HG02588 (cell line): ENCODE measurements around the gene SPR.
"Not testable (repeated sequence)": the region's sequence is repeated elsewhere in the genome, so short reads cannot be mapped to it uniquely, and the experiment has no call there.

Experiments
- ATAC-seq: cut with Tn5 transposase; IDR thresholded peaks from one replicate; pipeline ENCODE4 v1.9.1; 2021; ENCODE audit warnings: mild to moderate bottlenecking, moderate library complexity; ENCODE audit not compliant: unreplicated experiment

SPR gene

DNA sequence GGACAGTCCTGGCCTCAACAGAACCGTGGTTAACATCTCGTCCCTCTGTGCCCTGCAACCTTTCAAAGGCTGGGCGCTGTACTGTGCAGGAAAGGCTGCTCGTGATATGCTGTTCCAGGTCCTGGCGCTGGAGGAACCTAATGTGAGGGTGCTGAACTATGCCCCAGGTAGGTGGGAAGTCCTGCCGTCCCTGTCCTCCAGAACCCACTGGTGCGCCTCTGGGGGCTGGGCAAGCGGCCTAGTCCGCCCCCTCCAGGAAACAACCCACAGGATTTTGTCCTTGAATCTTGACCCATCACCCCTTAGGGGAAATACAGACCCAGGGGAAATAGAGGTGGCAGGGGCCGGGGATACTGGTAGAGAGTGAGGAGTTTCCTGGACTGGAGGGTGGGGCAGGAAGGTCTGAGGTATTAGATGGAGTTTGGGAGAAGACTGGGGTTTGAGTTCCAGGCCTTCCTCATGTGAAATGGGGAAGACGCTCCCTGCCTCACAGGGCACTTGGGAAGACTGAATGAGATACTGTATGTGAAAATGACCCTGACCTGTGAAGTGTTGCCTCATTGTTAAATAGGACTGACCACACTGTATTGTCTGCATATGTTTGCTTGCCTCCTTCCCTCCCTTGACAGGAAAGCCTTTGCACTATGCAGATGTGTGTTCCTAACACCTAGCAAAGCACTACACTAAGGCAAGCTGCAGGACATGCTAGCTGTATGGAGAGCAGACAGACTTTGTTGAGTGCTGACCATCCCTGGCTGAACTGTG, 1.4 kb downstream of the SPR start:
- no peak for ATAC-seq

DNA sequence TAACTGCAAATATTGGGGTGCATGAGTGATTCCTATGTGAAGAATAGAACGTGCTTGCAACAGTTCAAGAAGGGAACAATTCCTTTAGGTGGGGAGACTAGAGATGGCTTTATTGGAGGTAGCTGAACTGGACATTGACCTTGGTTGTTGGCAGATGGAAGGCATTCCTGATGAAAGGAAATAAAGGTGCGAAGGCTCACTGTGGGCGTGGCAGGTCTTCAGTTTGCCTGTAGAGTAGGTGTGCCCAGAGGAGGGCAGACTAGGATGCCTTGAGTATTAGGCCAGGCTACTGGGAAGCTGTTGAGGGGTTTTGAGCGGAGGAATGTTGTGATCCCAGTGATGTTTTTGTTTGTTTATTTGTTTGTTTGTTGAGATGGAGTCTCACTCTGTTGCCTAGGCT, 2.8 kb downstream of the SPR start:
- ATAC-seq: no peak

DNA sequence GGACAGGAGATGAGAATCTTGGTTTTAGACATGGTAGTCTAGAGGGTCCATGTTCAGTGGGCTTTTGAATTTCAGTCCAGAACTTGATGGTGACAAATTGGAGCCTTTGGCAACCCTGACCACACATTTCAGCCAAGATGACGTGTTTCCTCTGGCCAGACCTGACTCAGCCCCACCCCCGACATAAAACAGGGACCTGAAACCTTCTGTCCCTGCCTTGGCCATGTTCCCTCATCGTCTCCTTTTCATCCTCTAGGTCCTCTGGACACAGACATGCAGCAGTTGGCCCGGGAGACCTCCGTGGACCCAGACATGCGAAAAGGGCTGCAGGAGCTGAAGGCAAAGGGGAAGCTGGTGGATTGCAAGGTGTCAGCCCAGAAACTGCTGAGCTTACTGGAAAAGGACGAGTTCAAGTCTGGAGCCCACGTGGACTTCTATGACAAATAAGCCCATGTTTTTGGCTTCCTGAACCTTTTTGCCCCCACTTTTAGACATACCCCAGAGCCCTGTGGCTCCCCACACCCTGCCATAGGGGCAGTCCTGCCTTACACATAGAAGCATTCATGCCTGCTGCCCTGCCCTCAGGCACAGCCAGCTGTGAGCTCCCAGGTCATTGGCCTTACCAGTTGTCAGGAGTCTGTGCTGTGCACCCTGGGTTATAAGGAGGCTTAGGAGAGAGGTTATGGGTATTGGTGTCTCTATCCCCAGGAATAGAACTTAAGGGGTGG, 4.0 kb downstream of the SPR start:
- ATAC-seq: no peak

DNA sequence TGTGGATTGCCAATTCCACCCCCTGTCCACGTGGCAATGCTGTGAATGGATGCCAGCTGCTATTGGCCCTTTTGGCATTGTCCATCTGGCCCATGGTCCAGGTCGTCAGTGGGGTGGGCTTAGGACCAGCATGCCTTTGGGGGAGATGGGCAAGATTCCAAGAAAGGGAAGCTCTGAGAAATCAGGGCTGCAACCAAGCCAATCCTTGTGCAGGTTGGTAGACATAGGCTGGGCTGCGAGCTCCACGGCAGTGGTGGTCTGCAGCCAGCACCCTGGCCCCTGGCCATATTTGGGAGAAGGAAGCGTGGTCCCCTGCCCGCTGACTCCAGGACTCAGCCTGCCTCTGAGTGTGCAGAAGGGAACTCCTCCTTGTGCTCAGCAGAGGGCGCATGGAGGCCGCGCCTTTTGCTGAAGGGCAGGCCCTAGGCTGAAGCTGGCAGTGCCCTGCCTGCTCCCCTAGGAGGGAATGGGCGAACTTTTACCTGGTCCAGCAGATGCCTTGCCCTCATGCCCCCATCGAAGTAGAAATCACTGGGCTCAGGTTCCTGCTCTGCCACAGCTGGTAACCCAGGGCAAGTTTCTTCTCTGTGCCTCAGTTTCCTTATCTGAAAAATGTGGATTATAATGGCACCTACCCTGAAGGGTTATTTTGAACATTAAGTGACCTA, 5.4 kb downstream of the SPR start:
- peak; percentile 53 for ATAC-seq

DNA sequence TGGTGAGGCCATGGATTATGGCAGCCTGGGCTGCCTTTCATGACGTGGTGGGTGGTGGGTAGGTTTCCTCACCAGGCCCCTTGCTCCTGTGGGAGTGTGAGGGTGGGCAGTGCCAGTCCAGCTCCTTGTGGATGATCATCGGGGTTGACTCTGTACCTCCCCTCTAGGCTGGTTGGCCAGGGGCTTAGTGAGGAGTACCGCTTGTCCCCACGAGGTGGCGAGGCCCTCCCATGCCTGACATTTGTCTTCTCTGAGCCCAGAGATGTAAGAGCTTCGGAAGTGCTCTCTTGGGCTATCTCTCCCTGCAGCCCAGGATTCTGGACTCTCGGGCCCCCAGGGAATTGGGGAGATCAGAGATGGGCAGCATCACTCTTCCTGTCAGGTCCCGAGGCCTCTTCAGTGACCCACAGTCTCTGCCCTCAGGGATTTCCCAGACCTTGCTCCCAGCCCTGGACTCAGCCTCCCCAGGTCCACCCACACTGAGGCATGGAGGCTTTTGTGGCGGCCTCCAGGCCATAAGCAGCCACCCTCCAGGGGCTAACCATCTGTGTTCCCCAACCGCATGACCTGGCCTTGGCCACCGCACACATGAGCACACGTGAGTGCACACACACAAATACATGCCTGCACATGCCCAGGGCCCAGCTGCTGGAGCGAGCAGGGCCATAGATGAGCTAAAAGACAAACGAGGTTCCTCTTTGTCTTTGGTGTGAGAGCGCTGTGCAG, 6.5 kb downstream of the SPR start:
- peak; percentile 59 for ATAC-seq

DNA sequence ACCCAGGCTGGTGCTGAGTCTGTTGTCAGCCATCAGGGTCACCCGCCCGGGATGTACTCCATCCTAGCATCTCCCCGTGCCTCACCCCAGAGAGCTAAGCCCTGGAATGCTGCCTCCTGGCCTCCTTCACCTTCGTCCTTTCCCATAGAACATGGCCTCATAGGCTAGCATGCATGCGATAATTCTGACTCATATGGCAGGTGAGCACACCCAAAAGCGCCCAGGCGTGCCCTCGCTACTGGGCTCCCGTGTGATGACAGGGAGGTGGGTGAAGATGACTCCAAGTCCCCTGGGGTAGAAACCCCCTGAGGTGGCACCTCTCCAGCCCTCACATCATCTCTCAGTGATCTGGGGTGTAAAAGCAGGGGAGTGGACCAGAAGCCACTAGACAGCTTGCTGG, 7.3 kb downstream of the SPR start:
- no peak for ATAC-seq

DNA sequence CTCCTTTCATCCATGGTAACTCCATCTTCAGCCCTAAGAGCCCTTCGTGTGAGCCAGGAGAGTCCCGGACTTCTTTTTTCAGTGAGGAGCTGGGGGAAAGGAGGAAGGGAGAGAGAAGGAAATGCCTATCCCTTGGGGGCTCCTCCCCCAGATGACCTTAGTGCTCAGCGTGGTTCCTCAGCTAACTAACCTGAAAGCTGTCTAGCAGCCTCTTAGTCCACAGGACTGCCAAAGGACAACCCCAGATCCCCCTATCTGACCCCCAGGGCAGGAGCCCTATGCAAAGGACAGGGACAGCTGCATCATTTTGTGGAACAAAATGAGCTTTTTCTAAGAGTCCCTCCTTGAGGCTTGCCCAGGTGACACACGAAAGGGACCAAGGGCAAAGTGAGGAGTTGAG, 7.9 kb downstream of the SPR start:
- no peak for ATAC-seq

DNA sequence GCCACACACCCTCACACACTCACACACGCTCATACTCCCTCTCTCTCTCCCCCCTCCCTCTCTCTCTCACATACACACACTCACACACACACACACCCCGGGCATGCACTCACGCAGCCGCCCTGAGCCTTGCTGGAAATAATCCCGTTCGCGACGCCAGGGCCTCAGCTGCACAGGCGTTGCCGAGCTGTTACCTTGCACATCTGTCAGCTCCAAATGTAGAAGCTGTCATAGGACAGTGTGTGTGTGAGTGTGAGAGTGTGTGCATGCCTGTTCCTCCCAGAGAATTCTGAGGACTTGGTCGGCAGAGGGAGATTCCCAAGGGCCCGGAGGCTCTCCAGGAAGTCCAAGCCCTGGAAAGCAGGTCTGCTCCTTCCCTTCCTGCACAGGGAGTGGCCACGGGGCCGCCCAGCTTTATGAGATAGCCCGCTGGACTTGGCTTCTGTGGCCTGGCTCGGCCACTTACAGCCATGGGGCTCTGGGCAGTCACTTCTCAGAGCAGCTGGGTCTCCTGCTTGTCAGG, 8.6 kb downstream of the SPR start:
- no peak for ATAC-seq

DNA sequence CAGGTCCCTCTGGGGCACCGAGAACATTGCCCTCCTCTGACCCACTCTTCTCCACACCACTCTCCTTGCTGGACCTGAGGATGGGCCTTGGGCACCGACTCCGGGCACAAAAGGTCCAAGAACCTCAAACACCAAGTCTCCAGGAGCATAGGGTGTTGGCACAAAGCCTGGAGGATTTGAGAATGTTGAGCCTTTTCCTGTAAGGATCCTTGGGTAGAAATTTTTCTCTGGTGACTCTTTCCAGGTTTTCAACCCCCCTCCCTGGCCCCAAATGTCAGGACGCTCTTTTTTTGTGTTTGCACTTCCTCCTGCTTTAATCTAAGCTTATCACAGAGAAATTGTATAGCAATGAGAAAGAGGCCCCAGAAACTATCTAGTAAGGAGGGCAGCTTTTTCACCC, 9.2 kb downstream of the SPR start:
- ATAC-seq: no peak

DNA sequence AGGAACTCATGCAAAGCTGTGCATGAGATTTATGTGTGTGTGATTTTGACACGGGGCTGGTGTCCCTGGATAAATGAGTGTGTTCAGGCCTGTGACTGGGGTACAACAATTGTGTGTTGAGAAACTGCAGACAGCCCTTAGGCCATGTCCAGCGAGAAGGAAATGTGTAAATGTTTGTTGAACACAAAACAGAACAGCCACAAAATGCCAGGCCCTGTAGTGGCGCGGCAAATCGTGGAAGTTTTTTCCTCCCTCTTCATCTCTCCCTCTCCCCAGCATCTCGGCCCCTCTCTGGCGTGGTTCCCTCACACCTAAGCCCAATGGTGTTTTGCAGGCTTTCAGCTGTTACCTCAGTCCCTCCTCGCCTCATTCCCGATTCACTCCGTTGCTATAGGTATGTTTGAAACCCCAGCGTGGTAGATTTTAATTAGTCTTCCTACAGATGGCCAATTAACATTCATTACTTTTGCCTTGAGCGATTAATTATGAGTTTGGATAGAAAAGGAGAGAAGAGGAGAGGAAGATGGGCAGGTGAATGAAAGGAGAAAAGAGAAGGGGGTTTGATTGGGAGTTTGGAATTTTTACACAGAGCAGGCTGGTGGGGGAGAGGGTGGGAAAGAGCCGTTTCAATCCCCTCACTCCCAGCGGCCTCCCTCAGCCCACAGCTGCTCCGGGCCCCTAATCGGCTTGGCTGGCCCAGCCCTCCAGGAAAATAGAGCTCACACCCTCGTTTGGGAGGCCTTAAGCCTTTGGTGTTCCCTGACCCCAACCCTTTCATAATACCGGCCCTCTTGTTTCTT, 10.8 kb downstream of the SPR start:
- no peak for ATAC-seq

DNA sequence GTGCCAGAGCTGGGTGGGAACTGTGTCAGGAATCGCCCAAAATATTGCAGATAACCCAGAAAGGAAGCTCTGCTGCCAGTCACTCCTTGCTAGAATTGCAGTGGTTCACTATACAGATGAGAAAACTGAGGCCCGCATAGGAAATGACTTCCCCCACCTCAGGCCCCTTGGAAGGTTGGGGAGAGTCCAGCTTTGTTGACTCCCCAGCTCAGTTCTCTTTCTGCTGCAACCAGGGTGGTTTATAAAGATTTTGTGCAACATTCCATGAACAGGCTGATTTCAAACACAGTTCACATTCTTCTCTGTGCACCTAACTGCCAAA, 11.3 kb downstream of the SPR start:
- ATAC-seq: no peak

DNA sequence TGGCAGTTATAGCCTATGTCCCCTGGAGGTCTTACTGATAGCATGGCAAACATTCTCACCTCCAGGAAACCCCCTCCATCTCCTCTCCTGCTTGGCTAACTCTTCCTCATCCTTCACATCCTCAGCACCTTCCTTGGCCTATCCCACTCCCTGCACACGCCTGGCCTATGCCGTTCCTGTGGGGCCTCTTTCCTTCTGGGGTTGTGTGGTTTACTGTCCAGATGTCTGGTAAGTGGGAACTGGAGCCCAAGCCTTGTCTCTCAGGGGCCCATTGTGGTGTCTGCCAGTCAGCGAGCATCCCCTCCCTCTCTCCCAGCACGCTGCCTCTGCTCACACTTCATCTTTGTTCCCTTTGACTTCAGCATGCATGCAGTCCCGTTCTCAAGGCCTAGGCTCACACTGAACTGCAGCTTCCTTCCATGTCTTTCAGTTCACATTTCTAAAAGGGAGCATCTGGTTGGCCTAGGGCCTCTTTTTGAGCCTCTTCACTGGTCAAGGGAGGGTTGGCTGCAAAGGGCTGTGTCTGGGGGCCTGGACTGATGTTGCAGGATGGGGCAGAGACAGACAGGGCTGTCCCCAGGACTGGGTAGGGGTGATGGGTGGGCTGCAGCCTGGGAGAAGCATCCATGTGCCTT, 13.1 kb downstream of the SPR start:
- ATAC-seq: no peak

DNA sequence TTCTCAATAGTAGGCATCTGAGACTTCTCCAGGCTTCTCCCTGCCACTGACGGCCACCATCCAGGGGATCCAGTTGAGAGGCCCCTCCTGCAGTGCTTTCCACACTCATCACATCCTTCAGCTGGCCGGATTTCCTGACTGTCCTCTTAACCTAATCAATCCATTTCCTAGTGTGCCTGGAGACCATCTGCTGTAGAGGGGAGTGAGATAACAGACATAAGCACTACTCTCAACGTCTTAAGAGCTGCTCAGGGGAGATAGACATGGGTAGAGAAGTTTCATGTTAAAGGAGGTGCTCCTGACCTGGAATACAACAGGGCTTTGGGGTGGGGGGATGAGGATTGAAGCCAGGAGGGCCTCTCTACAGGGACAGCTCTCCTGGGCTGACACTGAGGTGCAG, 14.2 kb downstream of the SPR start:
- ATAC-seq: no peak

DNA sequence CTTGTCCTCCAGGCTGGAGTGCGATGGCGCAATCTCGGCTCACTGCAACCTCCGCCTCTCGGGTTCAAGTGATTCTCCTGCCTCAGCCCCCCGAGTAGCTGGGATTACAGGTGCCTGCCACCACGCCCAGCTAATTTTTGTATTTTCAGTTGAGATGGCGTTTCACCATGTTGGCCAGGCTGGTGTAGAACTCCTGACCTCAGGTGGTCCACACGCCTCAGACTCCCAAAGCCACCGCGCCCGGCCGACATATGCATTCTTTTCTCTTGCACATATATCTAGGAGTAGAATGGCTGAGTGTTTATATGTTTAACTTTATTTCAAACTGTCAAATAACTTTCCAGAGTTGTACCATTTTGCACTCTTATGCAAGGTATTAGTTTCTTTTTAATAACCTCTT, 20.2 kb downstream of the SPR start:
- not testable (repeated sequence) for ATAC-seq

DNA sequence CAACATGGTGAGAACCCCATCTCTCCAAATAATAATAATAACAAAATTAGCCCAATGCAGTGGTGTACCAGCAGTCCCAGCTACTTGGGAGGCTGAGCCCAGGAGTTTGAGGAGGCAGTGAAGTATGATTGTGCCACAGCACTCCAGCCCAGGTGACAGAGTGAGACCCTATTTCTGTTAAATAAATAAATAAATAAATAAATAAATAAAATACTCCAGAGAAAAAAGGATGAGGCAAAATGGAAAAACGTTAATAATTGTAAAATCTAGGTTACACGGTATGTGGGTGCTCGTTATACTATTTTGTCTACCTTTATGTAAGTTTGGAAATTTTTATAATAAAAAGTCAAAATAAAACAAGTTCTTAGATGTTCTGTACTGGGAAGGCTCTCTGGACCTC, 21.5 kb downstream of the SPR start:
- ATAC-seq: no peak

DNA sequence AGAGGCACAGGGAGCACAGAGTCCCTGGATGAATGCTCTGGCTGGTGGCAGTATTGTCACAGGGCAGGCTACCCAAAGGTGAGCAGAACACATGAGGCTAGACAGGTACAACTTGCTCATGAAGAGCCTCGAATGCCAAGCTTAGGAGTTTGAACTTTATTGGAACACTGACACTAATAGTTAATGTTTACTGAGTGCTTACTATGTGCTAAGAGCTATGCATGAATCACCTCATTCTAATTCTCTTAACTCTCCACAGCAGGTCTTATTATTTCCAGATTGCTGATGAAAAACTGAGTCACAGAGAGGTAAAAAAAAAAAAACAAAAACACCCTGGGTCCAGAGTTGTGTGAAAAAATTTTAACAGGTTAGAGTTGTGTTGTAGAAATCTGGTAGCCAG, 24.0 kb downstream of the SPR start:
- no peak for ATAC-seq

DNA sequence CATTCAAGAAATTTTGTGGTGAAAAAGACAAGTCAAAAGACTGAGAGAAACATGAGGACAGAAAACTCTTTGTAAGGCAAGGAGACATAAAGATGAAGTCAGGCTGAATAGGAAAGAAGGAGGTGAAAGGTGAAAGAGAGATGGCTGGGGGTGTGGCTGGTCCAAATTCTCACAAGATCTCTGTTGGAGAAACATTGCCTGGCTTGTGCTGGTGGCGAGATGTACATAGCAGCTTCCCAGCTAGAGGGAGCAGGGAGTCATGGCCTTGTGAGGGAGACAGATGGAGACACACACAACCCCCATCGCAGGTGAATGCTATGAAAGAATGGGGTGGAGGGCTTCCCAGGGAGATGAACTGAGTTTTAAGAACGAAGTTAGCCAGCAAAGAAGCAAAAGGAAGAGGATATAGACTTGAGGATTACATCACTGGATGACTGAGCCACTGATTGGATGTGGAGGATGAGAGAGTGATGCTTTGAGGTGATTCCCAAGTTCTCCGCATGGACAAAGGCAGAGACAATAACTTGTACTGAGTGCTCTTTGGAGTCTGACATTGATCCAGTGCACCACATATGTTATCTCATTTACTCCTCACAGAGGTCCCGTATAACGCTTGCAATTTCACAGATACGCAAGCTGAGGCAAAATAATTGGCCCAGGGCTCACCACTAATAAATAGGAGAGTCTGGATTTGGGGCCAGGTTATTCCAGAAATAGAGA, 26.4 kb downstream of the SPR start:
- ATAC-seq: no peak

DNA sequence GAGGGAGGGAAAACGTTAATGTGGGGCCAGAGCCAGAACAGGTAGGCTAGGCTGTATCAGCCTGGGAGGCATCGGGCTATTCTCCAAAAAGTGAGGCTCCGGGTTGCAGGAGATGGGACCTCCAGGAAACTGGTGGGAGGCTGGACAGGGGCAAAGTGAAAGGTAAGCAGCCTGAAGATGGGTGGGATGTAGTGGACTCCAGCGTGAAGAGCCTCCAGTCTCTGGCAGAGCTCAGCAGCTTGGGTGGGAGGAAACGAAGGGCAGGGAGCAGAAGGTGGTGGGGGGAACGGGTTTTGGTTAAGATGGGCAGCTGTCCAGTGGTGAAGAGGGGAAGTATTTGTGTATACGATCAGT, 27.0 kb downstream of the SPR start:
- ATAC-seq: no peak

DNA sequence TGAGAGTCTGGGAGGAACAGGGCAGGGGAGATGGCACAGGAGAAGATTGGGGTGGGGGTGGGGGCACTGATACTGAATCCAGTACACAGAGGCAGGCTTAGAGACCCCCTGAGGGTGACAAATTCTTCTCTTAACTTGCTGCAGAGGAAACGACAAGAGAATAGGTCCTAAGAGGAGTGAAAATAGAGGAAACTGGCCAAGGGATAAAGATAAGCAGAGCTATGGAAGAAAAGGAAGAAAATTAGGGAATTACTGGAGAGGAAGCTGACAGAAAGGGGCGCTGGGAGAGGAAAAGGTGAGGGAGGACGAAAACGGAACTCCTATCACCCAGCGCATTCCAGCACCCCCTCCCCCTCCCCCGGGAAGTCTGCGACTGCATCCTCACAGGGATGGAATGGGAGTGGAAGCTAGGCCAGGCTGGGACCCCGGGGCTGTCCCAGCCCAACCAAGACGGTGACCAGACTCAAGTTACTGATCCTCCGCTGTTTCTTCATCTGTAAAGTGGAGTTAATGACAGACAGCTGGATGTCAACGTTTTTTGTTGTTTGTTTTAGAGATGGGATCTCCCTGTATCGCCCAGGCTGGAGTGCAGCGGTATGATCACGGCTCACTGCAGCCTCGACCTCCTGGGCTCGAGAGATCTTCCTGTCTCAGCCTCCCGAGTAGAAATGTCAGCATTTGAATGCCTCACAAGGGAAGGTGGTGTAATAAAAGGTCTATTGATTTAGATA, 27.5 kb downstream of the SPR start:
- no peak for ATAC-seq
